Measurements from ENCODE around the gene COA7.

GRCh38 chr1:52709016-52709415 lies 10.9 kb upstream of the COA7 start:
- TF ChIP-seq REST (IDR thresholded peaks at IDR 0.05; ENCODE audit: low read depth, low read length) (no peak), RCOR1 (IDR thresholded peaks at IDR 0.05; ENCODE audit: low read length) (no peak), SIN3A (IDR thresholded peaks at IDR 0.05; ENCODE audit: borderline replicate concordance, low read depth, low read length) (no peak), YY1 (IDR thresholded peaks at IDR 0.05; ENCODE audit: low read depth) (no peak), NRF1 (IDR thresholded peaks at IDR 0.05; ENCODE audit: low read depth, low read length) (no peak), SMC3 (IDR thresholded peaks at IDR 0.05; ENCODE audit: low read depth, low read length) (no peak)
- TF ChIP-seq, protein P1, sequence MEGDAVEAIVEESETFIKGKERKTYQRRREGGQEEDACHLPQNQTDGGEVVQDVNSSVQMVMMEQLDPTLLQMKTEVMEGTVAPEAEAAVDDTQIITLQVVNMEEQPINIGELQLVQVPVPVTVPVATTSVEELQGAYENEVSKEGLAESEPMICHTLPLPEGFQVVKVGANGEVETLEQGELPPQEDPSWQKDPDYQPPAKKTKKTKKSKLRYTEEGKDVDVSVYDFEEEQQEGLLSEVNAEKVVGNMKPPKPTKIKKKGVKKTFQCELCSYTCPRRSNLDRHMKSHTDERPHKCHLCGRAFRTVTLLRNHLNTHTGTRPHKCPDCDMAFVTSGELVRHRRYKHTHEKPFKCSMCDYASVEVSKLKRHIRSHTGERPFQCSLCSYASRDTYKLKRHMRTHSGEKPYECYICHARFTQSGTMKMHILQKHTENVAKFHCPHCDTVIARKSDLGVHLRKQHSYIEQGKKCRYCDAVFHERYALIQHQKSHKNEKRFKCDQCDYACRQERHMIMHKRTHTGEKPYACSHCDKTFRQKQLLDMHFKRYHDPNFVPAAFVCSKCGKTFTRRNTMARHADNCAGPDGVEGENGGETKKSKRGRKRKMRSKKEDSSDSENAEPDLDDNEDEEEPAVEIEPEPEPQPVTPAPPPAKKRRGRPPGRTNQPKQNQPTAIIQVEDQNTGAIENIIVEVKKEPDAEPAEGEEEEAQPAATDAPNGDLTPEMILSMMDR (IDR thresholded peaks at IDR 0.05) = no peak
- TF ChIP-seq, protein P2, sequence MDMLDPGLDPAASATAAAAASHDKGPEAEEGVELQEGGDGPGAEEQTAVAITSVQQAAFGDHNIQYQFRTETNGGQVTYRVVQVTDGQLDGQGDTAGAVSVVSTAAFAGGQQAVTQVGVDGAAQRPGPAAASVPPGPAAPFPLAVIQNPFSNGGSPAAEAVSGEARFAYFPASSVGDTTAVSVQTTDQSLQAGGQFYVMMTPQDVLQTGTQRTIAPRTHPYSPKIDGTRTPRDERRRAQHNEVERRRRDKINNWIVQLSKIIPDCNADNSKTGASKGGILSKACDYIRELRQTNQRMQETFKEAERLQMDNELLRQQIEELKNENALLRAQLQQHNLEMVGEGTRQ (IDR thresholded peaks at IDR 0.05; ENCODE audit: borderline replicate concordance, low read depth, low read length) = no peak
